Measurements from ENCODE around the gene SPATA20.

Gene SPATA20

GRCh38 chr17:50547035-50547735, at the start of gene SPATA20:
Gene SPATA20, plus strand, starts transcription at chr17:50547174. Its CDS starts 35 bp downstream, at chr17:50547209.
- peak; percentile 94 for TF ChIP-seq CTCF (IDR thresholded peaks at IDR 0.05; ENCODE audit: control insufficient read depth, extremely low read depth, insufficient read depth)
- peak within 1 kb of the TSS; percentile 79 for H3K4me3 ChIP-seq (ENCODE audit: low read depth, low read length)
- DNase-seq (ENCODE audit: low read depth), result peak; percentile 63

GRCh38 chr17:50498021-50498874, 48.7 kb upstream of the SPATA20 start:
- no peak for DNase-seq (ENCODE audit: low read depth)
- no peak for TF ChIP-seq CTCF (IDR thresholded peaks at IDR 0.05; ENCODE audit: control insufficient read depth, extremely low read depth, insufficient read depth)
- H3K4me3 ChIP-seq (ENCODE audit: low read depth, low read length), result no peak overlapping the region

GRCh38 chr17:50499270-50499669, 47.7 kb upstream of the SPATA20 start:
- TF ChIP-seq CTCF (IDR thresholded peaks at IDR 0.05; ENCODE audit: control insufficient read depth, extremely low read depth, insufficient read depth), result no peak
- no peak for DNase-seq (ENCODE audit: low read depth)
- H3K4me3 ChIP-seq (ENCODE audit: low read depth, low read length), result no peak overlapping the region

- no peak overlapping the region for H3K4me3 ChIP-seq (ENCODE audit: low read depth, low read length)
- TF ChIP-seq CTCF (IDR thresholded peaks at IDR 0.05; ENCODE audit: control insufficient read depth, extremely low read depth, insufficient read depth), result no peak
- DNase-seq (ENCODE audit: low read depth), result no peak
Measured at GRCh38 chr17:50499721-50500120, 47.3 kb upstream of the SPATA20 start.

GRCh38 chr17:50501054-50501453, 45.9 kb upstream of the SPATA20 start:
- TF ChIP-seq CTCF (IDR thresholded peaks at IDR 0.05; ENCODE audit: control insufficient read depth, extremely low read depth, insufficient read depth), result peak; percentile 48
- H3K4me3 ChIP-seq (ENCODE audit: low read depth, low read length), result no peak overlapping the region
- no peak for DNase-seq (ENCODE audit: low read depth)

- DNase-seq (ENCODE audit: low read depth), result no peak
- H3K4me3 ChIP-seq (ENCODE audit: low read depth, low read length), result no peak overlapping the region
- no peak for TF ChIP-seq CTCF (IDR thresholded peaks at IDR 0.05; ENCODE audit: control insufficient read depth, extremely low read depth, insufficient read depth)
Measured at GRCh38 chr17:50502301-50502990, 44.5 kb upstream of the SPATA20 start.

Data from LNCaP clone FGC (cell line).